Measurements from ENCODE around the gene KCNAB2. TPM values are rescaled to one million over a fixed set of nuclear protein-coding genes. Genes with fewer than 3 reads are reported as not detected.

Gene KCNAB2
- total and polyA plus RNA-seq, 2 experiments from 2014 or later: 3.9 to 4.8 TPM

DNA sequence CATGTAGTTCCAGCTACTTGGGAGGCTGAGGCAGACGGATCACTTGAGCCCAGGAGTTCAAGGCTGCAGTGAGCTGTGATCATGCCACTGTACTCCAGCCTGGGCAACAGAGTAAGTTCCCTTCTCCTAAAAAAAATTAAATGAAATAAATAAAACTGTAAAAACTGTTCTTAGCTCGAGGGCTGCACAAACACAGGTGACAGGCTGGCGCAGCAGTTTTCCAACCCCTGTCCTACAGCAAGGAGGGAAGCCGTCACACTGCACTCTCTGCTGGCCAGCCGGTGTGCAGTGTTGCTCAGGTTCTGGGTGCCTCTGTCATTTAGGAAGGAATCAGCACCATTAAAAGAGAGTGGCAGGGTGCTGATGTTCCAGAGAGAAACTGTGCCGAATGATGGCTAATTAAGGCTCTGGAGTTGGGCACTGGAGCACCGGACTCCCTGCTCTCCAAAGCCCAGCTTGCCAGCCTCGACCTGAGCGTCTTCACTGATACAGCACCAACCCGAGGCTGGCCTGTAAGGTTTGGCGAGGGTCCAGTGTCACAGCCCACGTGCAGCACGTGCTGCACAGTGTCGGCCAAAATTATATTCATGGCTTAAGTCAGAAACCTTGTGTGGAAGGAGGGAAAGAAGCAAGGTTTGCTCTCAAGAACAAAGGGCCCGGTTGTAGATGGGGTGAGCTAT is 26.4 kb upstream of the KCNAB2 start:
- H4K20me1 ChIP-seq (ENCODE audit: insufficient read depth): no peaks in the 10 kb centered on the region
- TF ChIP-seq EZH2 (IDR thresholded peaks at IDR 0.05; ENCODE audit: insufficient read depth, poor library complexity, severe bottlenecking) (no peak), EZH2phosphoT487 (IDR thresholded peaks at IDR 0.05; ENCODE audit: insufficient read depth, low read depth) (no peak)
- no peak overlapping the region for H2AFZ ChIP-seq
- no peaks in the 10 kb centered on the region for H3K79me2 ChIP-seq (ENCODE audit: insufficient read depth)
- DNase-seq: no peak
- no peak overlapping the region for H3K4me3 ChIP-seq
- no peaks in the 10 kb centered on the region for H3K9me2 ChIP-seq (ENCODE audit: insufficient read depth)
- H3K4me2 ChIP-seq (ENCODE audit: unreplicated experiment): no peak overlapping the region
- H3K27ac ChIP-seq: no peak overlapping the region
- H3K27me3 ChIP-seq (replicated peaks; ENCODE audit: insufficient read depth): no peaks in the 10 kb centered on the region
- 61 to 63% methylated on average over 15 of the region's 15 CpGs for WGBS, 2 experiments (ENCODE audit: low coverage in 1 of 2, low lambda C conversion rate in 2 of 2, missing lambda C conversion rate in 2 of 2)
- H3K9ac ChIP-seq: no peak overlapping the region
- H3F3A ChIP-seq (ENCODE audit: insufficient read depth): no peaks in the 10 kb centered on the region
- in situ Hi-C loops (cut with MboI): no loop called here
- no peaks in the 10 kb centered on the region for H3K9me3 ChIP-seq (ENCODE audit: low read depth)
- no peaks in the 10 kb centered on the region for H3K4me1 ChIP-seq (ENCODE audit: insufficient read depth)
- no peaks in the 10 kb centered on the region for H3K36me3 ChIP-seq (ENCODE audit: low read depth)

- H3K4me1 ChIP-seq (ENCODE audit: insufficient read depth): no peaks in the 10 kb centered on the region
Measured at GRCh38 chr1:6022193-6022592, 23.5 kb upstream of the KCNAB2 start.

GRCh38 chr1:6023346-6023745 is 22.3 kb upstream of the KCNAB2 start:
- TF ChIP-seq EZH2 (IDR thresholded peaks at IDR 0.05; ENCODE audit: insufficient read depth, poor library complexity, severe bottlenecking) (no peak), EZH2phosphoT487 (IDR thresholded peaks at IDR 0.05; ENCODE audit: insufficient read depth, low read depth) (no peak)
- H3K4me1 ChIP-seq (ENCODE audit: insufficient read depth): no peaks in the 10 kb centered on the region
- no peak overlapping the region for H3K4me3 ChIP-seq
- H3K27me3 ChIP-seq (replicated peaks; ENCODE audit: insufficient read depth): no peaks in the 10 kb centered on the region
- no peak overlapping the region for H3K9ac ChIP-seq
- H3K9me3 ChIP-seq (ENCODE audit: low read depth): no peaks in the 10 kb centered on the region
- in situ Hi-C loops (cut with MboI): no loop called here
- no peaks in the 10 kb centered on the region for H3K36me3 ChIP-seq (ENCODE audit: low read depth)
- no peaks in the 10 kb centered on the region for H3K79me2 ChIP-seq (ENCODE audit: insufficient read depth)
- no peaks in the 10 kb centered on the region for H4K20me1 ChIP-seq (ENCODE audit: insufficient read depth)
- H3K4me2 ChIP-seq (ENCODE audit: unreplicated experiment): no peak overlapping the region
- no peaks in the 10 kb centered on the region for H3K9me2 ChIP-seq (ENCODE audit: insufficient read depth)
- no peak for DNase-seq
- H3F3A ChIP-seq (ENCODE audit: insufficient read depth): no peaks in the 10 kb centered on the region
- H3K27ac ChIP-seq: no peak overlapping the region
- WGBS, 2 experiments (ENCODE audit: low coverage in 1 of 2, low lambda C conversion rate in 2 of 2, missing lambda C conversion rate in 2 of 2): 70 to 76% methylated on average over 5 of the region's 5 CpGs
- no peak overlapping the region for H2AFZ ChIP-seq

More at GRCh38 chr1:6022193-6022592, 23.5 kb upstream of the KCNAB2 start:
- TF ChIP-seq EZH2phosphoT487 (IDR thresholded peaks at IDR 0.05; ENCODE audit: insufficient read depth, low read depth) (no peak), EZH2 (IDR thresholded peaks at IDR 0.05; ENCODE audit: insufficient read depth, poor library complexity, severe bottlenecking) (no peak)
- Histone ChIP-seq H3K4me2 (ENCODE audit: unreplicated experiment) (no peak overlapping the region), H3F3A (ENCODE audit: insufficient read depth) (no peaks in the 10 kb centered on the region), H3K36me3 (ENCODE audit: low read depth) (no peaks in the 10 kb centered on the region), H3K27me3 (replicated peaks; ENCODE audit: insufficient read depth) (no peaks in the 10 kb centered on the region), H3K9me2 (ENCODE audit: insufficient read depth) (no peaks in the 10 kb centered on the region), H4K20me1 (ENCODE audit: insufficient read depth) (no peaks in the 10 kb centered on the region), H2AFZ (no peak overlapping the region), H3K4me3 (no peak overlapping the region), H3K79me2 (ENCODE audit: insufficient read depth) (no peaks in the 10 kb centered on the region), H3K9ac (no peak overlapping the region), H3K9me3 (ENCODE audit: low read depth) (no peaks in the 10 kb centered on the region), H3K27ac (no peak overlapping the region)
- DNase-seq: no peak
- 88 to 93% methylated on average over 4 of the region's 4 CpGs for WGBS, 2 experiments (ENCODE audit: low coverage in 1 of 2, low lambda C conversion rate in 2 of 2, missing lambda C conversion rate in 2 of 2)
- in situ Hi-C loops (cut with MboI): no loop called here

DNA sequence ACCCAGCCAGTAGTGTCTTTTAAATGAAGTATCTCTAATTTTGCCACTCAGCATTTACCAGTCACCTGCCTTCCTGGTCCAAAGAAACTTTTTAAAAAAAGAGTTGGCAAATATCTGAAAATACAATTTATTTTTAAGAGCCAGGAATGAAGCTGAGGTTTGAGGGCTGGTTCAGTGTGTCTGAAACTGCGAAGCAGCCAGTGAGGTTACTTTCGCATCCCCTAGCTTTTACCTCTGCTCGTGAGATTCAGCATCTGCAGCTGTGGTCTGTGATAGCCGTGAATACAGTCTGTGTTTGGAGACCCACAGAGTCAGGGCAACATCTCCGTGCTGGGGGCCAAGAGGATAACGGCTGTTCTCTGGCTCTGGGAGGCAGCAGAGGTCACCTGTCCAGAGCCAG is 21.3 kb upstream of the KCNAB2 start:
- in situ Hi-C loops (cut with MboI): no loop called here
- H3K4me2 ChIP-seq (ENCODE audit: unreplicated experiment): no peak overlapping the region
- H3K36me3 ChIP-seq (ENCODE audit: low read depth): no peaks in the 10 kb centered on the region
- H3K9me3 ChIP-seq (ENCODE audit: low read depth): no peaks in the 10 kb centered on the region
- no peaks in the 10 kb centered on the region for H3K79me2 ChIP-seq (ENCODE audit: insufficient read depth)
- no peaks in the 10 kb centered on the region for H4K20me1 ChIP-seq (ENCODE audit: insufficient read depth)
- no peak overlapping the region for H2AFZ ChIP-seq
- no peak for TF ChIP-seq EZH2 (IDR thresholded peaks at IDR 0.05; ENCODE audit: insufficient read depth, poor library complexity, severe bottlenecking)
- no peak for TF ChIP-seq EZH2phosphoT487 (IDR thresholded peaks at IDR 0.05; ENCODE audit: insufficient read depth, low read depth)
- H3F3A ChIP-seq (ENCODE audit: insufficient read depth): no peaks in the 10 kb centered on the region
- H3K9me2 ChIP-seq (ENCODE audit: insufficient read depth): no peaks in the 10 kb centered on the region
- DNase-seq: no peak
- H3K9ac ChIP-seq: no peak overlapping the region
- no peaks in the 10 kb centered on the region for H3K4me1 ChIP-seq (ENCODE audit: insufficient read depth)
- H3K4me3 ChIP-seq: no peak overlapping the region
- H3K27ac ChIP-seq: no peak overlapping the region
- H3K27me3 ChIP-seq (replicated peaks; ENCODE audit: insufficient read depth): no peaks in the 10 kb centered on the region
- WGBS, 2 experiments (ENCODE audit: low coverage in 1 of 2, low lambda C conversion rate in 2 of 2, missing lambda C conversion rate in 2 of 2): 87% methylated on average over 6 of the region's 6 CpGs

Measured in GM23248 (cell line).